Right lung (tissue), 5 donors: ENCODE data around the gene CFAP299. TPM values are rescaled to one million over a fixed set of nuclear protein-coding genes. Genes with fewer than 3 reads are reported as not detected.
"Not testable (repeated sequence)": the region's sequence is repeated elsewhere in the genome, so short reads cannot be mapped to it uniquely, and the experiment has no call there.

Source experiments
- DNase-seq, 2 donors: peaks; one replicate each; pipeline ENCODE4 v3.0.0-alpha.2; 2013
- polyA plus RNA-seq, 5 donors: library from polyadenylated mRNA; unstranded; fragments of 120-200 nt; gene quantifications; one replicate each; pipeline versions ENCODE4 v1.2.1 to v1.2.3, GENCODE V29; 2013; ENCODE audit warnings: inconsistent platforms in 1 of 5, low replicate concordance in 1 of 5; ENCODE audit not compliant: insufficient read length in 5 of 5, insufficient read depth in 1 of 5

The CFAP299 gene
- polyA plus RNA-seq, 5 donors = 1.1 to 3.3 (median 2.5) TPM

DNA sequence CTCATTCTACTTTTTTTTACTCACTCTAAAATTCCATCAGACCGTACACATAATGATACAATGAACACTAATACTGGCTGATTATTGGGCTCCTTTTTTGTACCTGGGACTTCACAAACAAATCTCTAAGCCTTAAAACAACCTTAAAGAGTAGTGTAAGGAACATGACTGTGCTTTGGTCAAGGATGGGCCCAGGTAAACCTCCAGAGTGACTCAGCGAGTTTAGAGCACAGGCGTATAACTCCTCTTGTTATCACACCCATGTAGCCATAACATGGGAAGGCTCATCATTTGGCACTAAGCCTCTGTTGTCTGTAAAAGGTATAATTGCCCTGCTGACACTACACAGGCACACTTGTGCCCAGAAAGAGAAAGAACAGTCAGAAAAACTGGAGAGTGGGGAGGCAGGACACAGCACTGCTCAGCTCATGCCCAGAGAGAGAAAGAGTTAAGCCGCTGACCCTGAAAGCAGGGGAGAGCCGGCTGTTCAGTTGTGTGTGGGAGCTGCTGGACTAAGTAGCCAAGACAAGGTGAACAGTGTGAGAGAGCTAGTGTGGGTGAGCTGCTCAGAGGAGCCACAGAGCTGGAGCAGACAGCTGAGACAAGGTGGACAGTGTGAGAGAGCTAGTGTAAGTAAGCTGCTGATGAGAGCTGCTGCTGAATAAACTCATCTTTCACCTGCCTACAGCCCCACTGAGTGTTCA is 375.4 kb downstream of the CFAP299 start:
- DNase-seq = no peak

DNA sequence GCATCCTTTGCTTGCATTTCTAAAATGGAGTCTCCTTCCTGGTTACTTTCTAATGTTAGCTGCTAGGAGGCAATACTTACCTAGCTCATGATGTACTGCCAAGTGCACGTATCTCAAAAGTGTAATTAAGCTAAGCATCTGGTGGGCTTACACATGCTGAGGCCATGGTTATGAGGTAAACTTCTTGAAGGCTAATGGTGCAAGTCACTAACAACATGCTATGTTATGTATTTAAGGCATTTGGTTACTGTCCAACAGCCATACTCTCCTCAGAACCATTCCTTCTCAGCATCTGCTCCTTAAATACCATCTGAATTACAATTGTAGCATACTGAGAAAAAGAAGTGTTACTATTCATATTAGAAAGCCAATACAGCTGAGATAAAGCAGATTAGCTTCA is 376.4 kb downstream of the CFAP299 start:
- DNase-seq = no peak

DNA sequence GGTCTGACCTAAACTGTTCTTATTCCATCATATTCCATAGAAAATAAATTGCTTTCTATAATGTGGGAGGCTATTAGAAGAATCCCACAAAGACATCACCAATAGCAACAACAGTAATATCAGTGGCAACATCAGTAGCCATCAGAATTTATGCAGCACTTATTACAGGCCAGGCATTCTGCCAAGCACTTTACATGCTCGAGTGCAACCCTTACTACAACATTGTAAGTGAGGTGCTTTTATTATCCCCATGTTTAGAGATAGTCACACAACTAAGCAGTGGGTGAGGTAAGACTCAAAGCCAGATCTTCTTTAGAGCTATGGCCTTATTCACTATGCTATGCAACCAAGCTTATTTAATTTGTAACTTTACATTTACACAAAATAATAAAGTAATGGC is 377.9 kb downstream of the CFAP299 start:
- no peak for DNase-seq

DNA sequence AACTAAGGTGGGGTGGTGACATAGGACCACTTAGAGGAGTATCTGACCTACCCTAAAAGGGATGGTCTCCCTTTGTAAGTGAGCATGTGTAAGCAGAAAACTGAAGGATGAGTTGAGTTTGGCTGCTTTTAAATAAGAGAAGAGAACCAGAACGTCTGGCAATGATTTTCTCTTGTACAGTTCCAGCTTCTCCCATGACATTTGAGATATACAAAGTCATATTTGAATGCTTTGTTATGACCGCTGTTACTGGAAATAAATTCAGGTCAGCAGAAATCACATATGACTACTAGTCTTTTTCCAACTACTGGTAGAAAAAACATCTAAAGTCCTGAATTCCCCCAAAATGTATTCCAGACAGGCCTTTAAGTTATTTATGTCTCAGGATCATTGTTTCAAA is 381.7 kb downstream of the CFAP299 start:
- no peak for DNase-seq

DNA sequence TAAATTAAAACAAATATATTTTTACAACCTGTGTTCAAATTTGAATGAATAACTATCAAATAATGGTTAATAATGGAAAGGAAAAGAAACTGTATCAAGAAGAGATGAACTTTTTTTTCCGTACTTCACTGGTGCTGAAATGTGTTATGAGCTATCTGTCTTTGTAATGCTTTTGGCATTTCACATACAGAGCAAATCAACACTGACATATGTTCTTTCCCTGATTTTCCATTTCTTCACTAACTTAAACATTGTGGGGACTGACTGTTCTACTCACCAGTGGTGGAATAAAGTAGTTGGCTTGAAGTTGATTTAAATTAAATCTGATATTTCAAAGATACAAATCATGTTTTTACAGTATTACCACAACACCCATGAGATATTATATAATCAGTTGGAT is 390.9 kb downstream of the CFAP299 start:
- DNase-seq = no peak

DNA sequence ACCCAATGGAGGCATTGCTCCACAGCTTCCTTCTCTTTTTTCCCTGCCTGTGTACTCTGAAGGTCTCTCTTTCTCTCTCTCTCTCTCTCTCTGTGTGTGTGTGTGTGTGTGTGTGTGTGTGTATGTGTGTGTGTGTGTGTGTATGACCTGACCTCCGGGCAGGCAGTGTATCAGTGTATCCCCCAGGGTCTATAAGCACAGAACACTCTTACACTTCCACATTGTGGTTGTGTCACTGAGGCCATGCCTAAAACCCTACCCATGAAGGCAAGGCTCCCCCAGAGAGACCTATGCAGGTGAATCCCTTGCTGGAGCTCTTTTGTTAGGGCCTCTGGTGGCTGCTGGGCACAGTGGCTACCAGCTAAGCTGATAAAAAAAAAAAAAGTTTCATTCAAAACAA is 394.6 kb downstream of the CFAP299 start:
- no peak for DNase-seq

DNA sequence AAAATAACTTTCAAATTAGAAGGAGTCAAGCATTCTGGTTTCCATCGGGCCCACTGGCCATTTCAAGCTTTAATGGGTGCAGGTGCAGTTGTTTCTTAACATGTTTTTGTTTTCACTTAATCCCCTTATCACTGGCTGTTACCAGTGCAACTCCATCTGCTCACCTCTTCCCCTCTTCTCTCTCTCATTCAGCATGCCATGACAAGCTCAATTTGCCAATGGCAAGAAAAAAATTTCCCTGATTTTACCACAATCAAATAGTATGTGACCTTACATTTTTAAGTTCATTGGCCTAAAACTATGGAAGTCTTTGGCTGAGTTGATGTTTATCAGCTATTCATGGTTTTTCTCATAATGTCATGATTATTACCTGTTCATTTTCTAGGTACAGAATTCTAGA is 395.9 kb downstream of the CFAP299 start:
- DNase-seq = no peak

DNA sequence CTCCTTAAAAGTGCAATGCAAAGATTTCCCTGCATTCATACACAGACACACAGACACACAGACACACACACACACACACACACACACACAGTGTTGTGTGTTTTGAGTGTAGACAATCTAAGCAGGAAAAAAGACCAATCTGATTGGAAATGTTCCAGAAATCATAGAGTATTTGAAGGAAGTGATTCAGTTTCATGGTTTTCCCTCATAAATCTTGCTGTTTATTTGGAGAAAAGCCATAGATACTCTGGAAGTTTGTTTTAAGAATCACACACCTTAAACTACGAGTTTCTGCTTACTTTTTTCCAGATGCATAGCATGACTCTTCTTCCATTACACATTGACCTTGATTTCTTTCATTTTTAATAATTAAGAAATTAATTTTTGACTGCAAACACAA is 396.5 kb downstream of the CFAP299 start:
- DNase-seq = no peak

DNA sequence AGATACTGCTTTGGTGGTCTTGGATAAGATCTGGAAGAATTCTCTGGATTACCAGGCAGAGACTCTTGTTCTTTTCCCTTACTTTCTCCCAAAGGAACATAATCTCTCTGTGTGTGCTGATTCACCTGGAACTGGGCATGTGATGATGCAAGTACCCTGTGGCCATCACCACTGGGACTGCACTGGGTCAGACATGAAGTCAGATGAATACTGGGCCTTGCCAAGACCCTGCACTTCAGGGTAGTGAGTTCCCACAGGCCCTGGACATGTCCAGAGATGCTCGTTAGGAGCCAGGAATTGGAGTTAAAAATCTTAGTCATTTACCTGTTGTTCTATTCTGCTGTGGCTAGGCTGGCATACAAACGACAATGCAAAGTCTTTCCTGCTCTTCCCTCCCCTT is 404.8 kb downstream of the CFAP299 start:
- no peak for DNase-seq

DNA sequence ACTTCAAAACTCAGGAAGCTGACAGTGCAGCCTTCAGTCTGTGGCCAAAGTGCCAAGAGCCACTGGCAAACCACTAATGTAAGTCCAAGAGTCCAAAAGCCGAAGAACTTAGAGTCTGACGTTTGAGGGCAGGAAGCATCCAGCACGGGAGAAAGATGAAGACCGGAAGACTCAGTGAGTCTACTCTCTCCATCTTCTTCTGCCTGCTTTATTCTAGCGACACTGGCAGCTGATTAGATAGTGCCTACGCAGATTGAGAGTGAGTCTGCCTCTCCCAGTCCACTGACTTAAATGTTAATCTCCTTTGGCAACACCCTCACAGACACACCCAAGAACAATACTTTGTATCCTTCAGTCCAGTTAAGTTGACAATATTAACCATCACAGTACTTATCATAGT is 414.0 kb downstream of the CFAP299 start:
- DNase-seq = not testable (repeated sequence)

DNA sequence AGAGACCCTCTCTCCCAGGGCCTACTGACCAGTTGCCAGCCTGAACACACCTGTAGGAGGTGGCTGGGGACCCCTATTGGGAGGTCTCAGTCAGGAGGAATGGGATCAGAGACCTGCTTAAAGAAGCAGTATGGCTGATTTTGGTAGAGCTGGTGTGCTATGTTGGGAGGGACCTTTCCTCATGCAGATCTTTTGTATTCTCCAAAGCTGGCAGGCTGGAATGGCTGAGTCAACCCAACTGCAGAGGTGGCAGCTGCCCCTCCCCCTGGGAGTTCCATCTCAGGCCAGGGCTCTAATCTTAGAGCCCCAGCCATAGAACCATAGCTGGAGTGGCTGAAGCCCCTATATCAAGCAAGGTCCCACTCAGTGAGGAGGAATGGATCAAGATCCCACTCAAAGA is 415.7 kb downstream of the CFAP299 start:
- no peak for DNase-seq

DNA sequence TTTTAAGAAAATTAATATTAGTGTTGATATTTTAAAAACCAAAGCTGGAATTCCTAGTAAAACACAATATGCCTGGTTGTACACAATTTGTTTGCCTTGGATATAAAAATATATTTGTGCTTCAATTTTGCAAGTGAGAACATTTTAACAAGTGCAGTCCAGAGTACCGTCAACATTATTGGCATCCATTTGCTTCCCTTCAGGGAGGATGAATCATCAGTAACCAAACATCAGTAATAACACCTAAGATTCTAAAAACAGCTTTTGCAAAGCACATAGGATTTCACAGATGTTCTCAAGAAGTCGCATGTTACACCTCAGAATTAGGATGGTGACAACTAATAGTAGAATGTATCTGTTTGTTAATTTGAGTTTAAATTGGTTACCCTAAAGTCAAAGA is 432.4 kb downstream of the CFAP299 start:
- no peak for DNase-seq

DNA sequence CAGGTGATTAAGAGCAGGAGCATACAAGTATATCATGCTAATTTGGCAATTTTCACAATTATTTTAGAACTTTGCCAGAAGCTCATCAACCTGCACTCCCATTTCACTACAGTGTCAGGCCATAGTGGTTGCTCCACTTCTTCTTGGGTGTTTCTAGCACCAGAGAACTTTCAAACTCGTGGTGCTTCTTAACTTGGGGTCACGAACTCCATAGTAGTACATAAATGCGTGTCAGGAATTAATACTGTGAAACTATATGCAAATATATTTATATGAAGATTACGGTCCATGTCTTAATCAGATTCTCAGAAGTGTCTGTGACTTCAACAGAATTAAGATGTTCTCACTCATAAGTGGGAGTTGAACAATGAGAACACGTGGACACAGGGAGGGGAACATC is 440.6 kb downstream of the CFAP299 start:
- no peak for DNase-seq

DNA sequence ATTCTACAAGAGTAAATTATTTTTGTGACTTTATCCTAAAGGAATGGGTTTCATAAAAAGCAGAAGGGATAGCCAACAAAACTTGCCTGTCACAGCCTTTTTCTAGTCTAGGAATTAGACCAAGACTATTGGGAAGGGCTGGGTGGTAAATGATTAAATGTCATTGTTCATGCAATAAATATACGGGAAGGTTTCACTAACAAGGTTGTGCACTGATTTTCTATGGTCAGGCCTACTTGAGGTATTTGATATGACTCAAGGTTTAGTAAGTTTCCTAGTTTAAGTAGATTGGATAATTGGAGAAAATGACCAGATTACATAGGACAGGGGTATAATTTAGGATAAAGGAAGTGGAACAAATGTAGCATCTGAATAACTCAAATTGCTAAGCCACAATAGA is 445.9 kb downstream of the CFAP299 start:
- no peak for DNase-seq

DNA sequence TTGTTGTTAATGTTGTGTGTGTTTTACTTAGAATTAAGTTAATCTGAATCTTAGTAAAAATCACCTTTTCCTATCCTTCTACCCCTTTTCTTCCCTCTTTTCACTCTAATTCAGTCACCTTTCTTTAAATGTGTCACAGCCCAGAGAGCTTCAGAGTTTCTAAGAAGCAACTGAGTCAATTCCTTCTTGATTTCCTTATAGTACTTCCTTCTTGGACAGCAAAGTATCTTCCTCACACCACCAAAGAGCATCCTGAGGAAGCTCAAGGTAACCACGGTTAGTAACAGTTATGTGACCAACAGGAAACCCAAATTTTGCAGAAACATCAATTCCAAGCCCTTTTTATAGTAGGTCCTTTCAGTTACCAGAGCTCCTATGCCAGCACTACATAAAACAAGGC is 451.8 kb downstream of the CFAP299 start:
- no peak for DNase-seq

DNA sequence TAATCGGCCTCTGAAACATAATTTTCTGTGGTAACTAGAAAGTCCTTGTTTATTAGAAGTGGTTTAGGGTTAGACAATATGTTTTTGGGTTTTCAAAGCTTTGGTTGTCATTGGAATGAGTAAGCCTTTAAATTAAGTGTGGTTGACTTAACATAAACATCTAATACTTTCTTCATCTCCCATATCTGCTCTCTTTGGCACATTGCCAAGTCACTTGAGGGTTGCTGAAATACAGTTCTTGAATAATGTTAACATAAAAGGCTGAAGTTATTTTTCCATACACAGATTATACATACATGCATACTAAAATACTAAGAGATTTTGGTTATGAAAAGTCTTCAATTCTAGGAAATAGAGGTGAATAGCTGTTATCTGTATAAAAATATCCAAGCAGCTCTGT is 453.3 kb downstream of the CFAP299 start:
- DNase-seq = peak; percentile 59 to 69

DNA sequence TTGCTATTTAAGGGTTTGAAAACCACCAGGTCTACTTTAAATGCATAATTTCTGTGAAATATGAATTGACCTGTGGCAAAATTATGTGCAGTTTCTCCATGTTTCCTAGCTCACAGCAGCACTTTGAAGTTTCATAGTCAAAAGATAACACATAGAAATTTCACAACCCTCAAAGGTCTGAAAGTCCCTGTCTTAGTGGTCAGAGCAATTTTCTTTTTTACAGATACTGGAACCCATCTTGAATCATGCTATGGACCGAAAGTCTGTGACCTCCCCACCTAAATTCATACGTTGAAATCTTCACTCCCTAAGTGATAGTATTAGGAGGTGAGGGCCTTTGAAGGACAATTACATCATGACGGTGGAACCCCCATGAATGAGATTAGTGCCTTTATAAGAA is 454.6 kb downstream of the CFAP299 start:
- DNase-seq = no peak

DNA sequence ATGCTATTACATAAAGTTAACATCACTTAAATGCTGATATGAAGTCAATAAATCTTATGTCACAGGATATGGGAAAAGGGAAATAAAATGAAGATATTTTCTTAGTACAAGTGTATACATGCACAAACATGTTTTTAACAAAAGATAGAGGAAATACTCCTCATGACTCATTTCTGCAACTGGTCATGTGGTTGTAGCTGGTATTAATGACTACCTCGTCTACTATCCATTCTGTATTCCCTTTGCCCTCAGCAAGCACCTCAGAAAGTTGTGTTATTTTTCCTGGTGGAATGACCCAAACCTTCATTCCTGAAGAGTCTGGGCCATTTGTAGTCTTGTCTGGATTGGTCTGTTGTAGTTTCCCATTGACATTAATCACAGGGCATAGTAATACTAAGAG is 458.1 kb downstream of the CFAP299 start:
- DNase-seq = not testable (repeated sequence)

DNA sequence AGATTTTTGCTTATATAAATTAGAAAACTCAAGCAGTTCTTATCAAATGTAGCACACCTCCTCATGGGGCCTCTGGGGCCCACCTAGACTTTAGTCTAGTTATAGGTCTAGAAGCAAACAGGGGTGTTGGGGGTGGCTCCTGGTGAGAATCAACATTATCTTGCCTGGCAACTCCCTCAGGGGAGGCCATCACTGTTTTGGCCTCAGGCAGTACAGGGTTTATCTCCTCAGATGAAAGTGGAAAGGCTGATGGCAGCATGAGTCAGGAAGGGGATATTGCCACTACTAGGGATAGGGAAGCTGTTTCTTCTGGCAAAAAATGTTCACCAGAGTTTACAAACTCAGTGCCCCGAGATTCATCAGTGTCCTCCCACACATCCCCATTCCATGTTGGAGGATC is 462.6 kb downstream of the CFAP299 start:
- no peak for DNase-seq

DNA sequence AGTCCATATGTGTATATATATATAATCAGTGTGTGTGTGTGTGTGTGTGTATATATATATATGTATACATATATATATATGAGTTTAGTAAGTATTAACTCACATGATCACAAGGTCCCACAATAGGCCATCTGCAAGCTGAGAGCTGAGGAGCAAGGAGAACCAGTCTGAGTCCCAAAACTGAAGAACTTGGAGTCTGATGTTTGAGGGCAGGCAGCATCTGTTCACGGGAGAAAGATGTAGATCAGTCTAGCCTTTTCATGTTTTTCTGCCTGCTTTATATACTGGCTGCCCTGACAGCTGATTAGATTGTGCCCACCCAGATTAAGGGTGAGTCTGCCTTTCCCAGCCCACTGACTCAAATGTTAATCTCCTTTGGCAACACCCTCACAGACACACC is 465.2 kb downstream of the CFAP299 start:
- DNase-seq = not testable (repeated sequence)

DNA sequence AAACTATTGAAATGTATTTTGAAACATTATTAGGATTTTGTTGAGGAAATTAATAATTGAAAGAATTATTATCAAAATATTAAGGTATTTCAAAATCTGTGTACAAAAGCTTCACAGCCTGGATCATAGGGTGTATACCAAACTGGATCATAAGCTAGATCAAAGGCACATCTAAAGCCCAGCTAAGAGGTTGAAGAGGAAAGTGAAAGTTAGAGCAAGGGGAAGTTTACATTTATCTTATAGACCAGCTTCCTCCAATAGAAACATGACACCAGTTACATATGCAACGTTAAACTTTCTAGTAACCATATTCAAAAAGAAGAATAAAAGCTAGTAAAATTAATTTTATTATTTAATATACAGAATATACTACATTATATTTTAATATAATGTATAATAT is 467.8 kb downstream of the CFAP299 start:
- DNase-seq = no peak

DNA sequence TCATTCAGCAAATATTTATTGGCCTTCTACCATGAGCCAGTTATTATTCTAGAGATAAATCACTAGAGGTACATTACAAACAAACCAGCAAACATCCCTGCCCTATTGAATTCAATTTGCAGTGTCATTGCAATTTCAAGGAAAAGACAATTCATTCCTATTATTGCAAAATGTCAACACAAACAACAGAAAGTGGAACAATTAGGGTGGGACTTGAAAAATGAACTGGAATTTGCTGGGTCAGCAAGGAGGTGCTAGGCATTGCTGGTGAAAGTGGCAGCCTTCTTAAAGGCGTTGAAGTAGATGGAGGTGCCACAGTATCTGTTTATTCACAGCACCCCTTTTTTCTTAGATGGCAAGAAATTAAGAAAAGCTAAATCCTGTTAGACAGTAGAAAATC is 470.9 kb downstream of the CFAP299 start:
- no peak for DNase-seq

DNA sequence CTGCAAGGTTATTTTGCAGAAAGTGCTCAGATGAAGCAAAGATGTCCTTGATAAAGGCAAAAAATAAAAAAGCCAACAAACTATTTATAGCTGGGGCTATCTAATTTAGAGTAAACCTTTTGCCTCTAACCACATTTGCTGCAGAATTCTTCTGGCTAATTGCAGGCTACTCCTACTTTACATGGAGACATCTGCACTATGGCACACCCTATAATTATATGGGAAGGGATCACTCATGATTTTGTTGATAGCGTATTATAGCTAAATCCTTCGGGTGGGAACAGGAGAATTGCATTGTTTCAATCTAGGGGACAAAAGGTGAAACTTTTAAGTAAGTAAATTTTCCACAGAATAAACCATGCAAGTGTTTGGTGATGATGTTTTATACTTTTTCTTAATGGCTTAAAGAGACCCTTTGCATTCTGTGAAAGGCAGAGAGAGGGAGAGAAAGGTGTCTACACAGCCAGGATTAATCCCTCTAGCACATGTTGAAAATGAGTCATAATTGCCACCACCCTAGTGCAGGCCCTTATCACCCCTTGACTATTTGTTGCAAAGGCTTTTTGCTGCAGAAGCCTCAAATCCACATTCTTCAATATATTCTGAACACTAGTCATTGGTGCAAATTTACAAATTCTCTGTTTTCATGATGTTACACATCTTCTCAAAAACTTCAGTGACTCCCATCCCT is 473.7 kb downstream of the CFAP299 start:
- no peak for DNase-seq

DNA sequence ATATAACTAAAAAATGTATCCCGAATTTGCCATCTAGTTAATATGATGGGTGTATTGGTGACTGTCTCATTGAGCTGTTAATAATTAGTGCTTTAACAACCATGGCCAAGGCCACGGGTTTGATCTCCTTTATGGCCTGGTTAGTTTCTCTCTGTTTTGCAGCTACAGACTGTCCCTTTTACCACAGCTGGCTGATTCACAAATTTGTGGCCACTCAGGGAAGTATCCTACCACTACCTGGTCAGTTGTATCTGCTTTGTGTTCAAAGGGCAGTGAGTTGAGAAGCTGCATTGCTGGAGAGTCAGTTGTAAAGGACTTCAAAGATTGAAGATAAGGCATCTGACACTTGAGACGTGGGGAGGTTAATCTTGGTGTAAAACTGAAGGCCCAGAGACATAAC is 475.9 kb downstream of the CFAP299 start:
- no peak for DNase-seq
